HG02981 (cell line): Measurements from ENCODE around the gene ANKDD1B.
A peak's percentile ranks its signal among the peaks of the same experiment; 100 is the strongest.
"Not testable (repeated sequence)": the region's sequence is repeated elsewhere in the genome, so short reads cannot be mapped to it uniquely, and the experiment has no call there.

Experiments
- ATAC-seq: cut with Tn5 transposase; IDR thresholded peaks from one replicate; pipeline ENCODE4 v1.9.1; 2021; ENCODE audit warnings: mild to moderate bottlenecking, moderate library complexity; ENCODE audit not compliant: unreplicated experiment

ANKDD1B gene

GRCh38 chr5:75695472-75696351 is 84.5 kb downstream of the ANKDD1B start:
- ATAC-seq, result not testable (repeated sequence)

- no peak for ATAC-seq
Measured at GRCh38 chr5:75701856-75702255, 90.6 kb downstream of the ANKDD1B start.

- ATAC-seq, result no peak
Measured at GRCh38 chr5:75706016-75706415, 94.8 kb downstream of the ANKDD1B start.

DNA sequence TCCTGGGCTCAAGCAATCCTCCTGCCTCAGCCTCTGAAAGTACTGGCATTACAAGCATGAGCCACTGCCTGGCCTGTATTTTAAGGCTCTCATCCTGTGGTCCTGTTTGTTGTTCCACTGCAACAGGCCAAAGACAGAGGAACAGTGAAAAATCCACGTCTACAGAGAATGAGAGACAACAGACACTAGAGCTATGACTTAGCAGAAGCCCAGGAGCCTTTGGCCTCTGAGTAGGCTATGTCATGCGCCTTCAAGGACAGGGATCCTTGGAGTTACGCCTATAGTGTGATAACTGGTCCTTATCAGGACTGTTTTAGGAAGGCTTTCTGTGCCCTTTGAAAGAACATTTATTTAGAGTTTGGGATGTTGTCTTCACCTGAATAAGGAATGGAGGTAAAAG is 95.5 kb downstream of the ANKDD1B start:
- no peak for ATAC-seq

- no peak for ATAC-seq
Measured at GRCh38 chr5:75707911-75708509, 96.8 kb downstream of the ANKDD1B start.

DNA sequence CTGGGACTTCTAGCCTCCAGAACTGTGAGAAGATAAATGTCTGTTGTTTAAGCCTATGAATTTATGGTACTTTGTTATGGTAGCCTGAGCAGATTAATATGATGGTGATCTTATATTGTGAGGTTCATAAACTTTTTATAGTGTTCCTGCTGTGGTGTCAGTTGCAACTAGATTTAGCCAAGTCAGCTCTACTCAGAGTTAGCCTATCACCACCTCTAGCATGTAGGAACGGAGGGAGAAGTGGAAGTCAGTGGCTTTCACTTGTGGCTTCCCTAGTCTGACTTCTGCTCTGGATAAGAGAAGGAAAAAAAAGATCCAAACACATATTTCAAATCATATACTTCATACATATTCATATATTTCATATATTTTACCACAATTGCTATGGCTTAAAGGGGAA is 99.4 kb downstream of the ANKDD1B start:
- no peak for ATAC-seq

- ATAC-seq, result no peak
Measured at GRCh38 chr5:75711151-75711550, 99.9 kb downstream of the ANKDD1B start.

- ATAC-seq, result no peak
Measured at GRCh38 chr5:75712091-75712490, 100.8 kb downstream of the ANKDD1B start.

DNA sequence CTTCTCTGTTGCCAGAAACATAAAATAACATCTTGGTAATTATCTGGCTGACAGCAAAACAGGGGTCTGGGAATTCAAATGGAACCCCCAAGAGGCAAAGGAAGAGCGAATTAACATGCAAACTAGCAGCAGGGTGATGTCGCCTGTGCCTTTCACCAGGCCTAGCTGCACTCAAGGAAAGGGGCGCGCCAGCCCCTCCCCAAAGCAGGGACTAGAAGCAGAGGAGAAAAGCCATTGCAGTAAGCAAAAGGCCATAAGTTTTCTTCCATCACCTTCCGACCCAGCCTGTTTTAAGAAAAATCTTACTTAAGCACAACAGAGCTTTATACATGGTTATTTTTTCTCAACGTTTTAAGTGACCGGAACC is 105.4 kb downstream of the ANKDD1B start:
- peak; percentile 7 for ATAC-seq

GRCh38 chr5:75717082-75717922 is 106.0 kb downstream of the ANKDD1B start, which contains the start of gene POC5:
Gene POC5, minus strand, starts transcription at chr5:75717437. Its CDS starts 4,500 bp downstream, at chr5:75712937.
- ATAC-seq, result peak; percentile 94

GRCh38 chr5:75720882-75721281 is 109.6 kb downstream of the ANKDD1B start:
- ATAC-seq, result no peak
